Measurements from ENCODE around the gene ADAM19.
A peak's percentile ranks its signal among the peaks of the same experiment; 100 is the strongest.

Gene ADAM19

DNA sequence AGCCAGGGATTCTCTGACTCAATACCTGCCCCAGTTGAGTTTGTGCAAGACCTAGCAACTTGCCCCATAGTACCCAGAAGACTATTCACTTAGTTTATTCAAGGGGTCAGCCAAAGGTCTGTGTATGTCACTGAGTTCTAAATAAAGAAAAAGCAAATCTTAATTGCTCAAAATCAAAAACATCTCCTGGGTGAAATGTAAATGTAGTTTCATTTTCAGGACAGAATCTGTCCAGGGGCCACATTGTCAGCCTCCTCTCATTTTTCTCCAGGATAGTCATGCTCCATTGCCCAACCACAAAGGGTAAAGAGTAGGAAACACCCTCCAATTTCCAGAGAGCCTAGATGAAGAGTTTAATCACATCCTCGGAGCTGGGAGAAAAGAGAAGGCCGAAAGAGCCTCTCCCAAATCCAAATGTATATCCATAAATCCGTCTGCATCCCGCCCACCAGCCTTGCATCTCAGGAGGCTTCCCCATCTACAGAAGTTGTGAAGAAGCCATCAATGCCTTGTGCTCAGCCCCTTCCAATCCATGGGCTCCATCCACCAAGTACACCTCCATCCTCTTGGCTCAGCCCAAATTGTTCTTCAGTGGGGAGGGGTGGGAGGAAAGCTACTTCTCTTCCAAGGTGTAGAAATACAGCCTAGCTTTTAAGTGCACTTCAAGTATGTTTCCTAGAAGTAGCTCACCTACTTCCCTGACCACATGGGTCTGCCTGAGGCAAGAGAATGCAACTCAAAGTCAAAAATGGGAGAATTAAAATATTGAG lies 26.9 kb downstream of the ADAM19 start:
- peak overlapping the region; percentile 14 for H3K4me3 ChIP-seq (ENCODE audit: low read length)
- peak; percentile 96 for DNase-seq (ENCODE audit: low read depth)
- TF ChIP-seq, protein P1, sequence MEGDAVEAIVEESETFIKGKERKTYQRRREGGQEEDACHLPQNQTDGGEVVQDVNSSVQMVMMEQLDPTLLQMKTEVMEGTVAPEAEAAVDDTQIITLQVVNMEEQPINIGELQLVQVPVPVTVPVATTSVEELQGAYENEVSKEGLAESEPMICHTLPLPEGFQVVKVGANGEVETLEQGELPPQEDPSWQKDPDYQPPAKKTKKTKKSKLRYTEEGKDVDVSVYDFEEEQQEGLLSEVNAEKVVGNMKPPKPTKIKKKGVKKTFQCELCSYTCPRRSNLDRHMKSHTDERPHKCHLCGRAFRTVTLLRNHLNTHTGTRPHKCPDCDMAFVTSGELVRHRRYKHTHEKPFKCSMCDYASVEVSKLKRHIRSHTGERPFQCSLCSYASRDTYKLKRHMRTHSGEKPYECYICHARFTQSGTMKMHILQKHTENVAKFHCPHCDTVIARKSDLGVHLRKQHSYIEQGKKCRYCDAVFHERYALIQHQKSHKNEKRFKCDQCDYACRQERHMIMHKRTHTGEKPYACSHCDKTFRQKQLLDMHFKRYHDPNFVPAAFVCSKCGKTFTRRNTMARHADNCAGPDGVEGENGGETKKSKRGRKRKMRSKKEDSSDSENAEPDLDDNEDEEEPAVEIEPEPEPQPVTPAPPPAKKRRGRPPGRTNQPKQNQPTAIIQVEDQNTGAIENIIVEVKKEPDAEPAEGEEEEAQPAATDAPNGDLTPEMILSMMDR (conservative IDR thresholded peaks at IDR 0.05; ENCODE audit: low read length) = no peak

DNA sequence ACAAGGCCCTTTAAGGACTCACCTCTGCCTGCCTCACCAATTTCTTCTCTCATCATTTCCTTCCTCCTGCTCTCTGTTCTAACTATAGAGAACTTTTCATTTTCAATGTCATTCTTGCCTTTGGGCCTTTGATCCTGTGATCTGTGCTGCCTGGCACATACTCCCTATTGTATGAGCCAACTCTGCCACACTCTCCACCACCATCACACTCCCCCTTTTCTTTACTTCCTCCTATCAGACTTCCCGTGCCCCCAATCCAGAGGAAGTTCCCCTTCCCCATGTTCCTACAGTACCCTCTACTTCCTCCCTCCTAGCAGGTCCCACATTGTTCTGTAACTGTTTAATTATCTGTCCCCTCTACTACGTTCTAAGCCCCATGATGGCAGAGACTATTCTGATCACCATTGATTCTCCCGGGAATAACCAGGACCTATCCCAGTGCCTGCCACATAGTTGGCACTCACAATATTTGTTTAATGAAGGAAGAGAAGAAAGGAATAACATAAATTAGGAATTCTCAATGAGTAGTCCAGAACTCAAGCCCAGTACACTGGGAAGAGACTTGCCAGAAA lies 27.5 kb downstream of the ADAM19 start:
- TF ChIP-seq, protein P1 (conservative IDR thresholded peaks at IDR 0.05; ENCODE audit: low read length) = no peak
- no peak for DNase-seq (ENCODE audit: low read depth)
- no peak overlapping the region for H3K4me3 ChIP-seq (ENCODE audit: low read length)

DNA sequence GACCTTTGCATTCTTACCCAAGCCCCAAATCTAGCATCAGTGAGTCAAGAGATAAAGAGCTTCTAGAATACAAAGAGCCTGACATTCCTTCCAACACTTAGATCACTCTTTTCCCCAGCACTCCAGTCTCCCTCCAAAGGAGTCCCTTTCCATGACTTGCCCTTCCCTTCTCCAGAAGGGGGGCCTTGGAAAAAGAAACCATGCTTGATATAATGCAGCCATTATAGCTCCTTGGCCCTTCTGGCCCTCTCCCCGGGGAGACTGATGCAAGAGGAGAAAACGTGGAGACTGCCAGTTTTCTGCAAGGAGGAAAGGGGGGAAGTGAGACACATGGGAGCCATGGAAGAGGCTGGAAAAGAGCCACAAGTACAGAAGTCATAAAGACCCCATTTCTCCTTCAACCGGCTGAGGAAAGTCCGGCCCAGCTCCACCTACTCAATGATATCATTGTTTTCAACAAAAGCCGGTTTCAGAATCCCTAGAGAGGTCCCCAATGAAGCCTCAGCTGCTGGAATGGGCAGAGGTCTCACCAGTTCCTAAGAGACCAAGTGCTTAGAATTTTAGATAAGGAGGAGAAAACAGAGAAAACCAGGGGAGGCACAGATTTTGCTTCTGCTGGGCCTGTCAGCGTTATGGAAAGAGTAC lies 29.0 kb downstream of the ADAM19 start:
- DNase-seq (ENCODE audit: low read depth) = peak; percentile 50
- no peak overlapping the region for H3K4me3 ChIP-seq (ENCODE audit: low read length)
- TF ChIP-seq, protein P1 (conservative IDR thresholded peaks at IDR 0.05; ENCODE audit: low read length) = no peak

DNA sequence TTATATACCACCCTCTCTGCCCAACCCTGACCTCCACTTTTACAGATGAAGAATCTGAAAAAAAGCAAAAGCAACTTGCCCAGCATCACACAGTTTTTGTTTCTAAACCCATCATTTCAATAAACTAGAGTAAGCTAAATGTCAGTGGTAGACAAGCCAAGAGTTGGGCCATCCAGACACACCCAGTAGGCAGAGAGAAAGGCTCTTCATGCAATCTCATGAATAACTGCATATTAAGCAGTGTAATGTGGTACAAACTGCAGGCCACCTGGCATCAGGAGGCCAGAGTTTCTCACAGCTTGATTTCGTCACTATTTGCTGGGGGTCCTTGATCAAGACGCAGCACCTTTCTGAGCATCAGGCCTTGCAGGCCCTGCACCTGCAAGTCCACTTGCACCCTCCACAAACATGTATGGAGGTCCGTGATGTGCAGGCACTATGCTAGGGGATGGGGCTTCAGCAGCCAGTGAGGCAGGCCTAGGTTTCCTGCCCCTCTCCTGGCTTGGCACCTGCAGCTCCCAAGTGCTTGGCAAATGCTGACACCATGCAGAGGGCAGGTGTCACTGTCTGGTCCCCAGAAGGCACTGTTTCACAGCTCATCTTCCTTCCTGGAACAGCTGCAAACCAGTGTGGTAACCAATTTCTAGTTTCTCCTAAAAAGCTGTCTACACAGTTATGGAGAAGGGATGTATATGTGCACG lies 29.8 kb downstream of the ADAM19 start:
- no peak for DNase-seq (ENCODE audit: low read depth)
- H3K4me3 ChIP-seq (ENCODE audit: low read length) = no peak overlapping the region
- TF ChIP-seq, protein P1 (conservative IDR thresholded peaks at IDR 0.05; ENCODE audit: low read length) = no peak

DNA sequence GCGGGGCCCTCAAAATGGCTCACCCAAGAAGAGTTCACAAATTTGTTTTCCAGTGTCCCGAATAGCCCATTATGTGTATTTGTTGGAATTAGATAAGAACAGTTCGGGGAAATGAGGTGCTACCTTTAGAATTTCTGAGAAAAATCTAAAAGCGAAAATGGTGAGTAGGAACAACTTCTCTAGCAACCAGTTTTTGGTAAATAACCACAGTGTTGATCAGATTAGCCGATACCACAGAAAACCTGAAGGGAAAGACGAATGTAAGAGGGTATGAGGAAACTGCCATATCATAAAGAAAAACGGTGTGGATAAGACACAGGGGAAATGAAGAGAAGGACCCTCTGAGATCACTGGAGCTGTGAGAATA lies 31.0 kb downstream of the ADAM19 start:
- DNase-seq (ENCODE audit: low read depth) = no peak

DNA sequence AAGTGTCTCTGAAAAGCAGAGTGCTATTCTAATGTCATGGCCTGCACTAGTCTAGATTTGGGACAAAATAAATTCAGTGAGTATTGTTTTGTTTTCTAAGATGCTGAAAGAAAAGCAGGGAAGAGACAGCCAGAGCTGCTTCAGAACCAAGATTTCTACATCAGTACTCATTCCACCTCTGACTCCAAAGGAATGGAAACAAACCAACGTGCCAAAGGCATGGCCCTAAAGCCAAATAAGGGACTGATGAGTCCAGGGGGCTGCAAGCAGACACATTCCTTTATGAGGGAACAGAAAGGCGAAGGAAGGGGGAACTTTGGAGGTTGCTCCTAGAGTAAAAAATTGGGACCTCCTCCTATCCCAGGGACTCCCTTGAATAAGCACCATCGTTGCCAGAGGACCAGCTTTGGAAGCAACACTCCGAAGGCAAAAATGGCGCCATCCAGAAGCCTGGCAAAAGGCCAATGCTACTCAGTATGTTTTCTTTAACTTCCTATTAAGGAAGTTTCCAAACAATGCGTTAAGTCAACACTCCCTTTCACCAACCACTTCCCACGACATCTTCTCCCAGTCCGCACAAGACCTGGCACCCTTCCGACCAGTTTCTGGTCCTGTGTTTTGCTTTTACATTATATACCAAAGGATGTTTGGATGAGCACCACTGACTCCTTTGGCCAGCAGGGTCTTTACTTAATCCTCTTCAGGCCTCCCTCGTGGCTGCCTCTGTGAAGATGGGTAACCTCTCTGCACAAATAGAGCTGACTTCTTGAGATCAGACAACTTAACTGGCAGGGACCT lies 31.6 kb downstream of the ADAM19 start:
- TF ChIP-seq, protein P1 (conservative IDR thresholded peaks at IDR 0.05; ENCODE audit: low read length) = no peak
- no peak overlapping the region for H3K4me3 ChIP-seq (ENCODE audit: low read length)
- DNase-seq (ENCODE audit: low read depth) = peak; percentile 49

More for the DNA sequence above, 31.0 kb downstream of the ADAM19 start:
- TF ChIP-seq, protein P1 (conservative IDR thresholded peaks at IDR 0.05; ENCODE audit: low read length) = no peak
- H3K4me3 ChIP-seq (ENCODE audit: low read length) = no peak overlapping the region
